H9 (cell line): ENCODE data around the gene CREB1. TPM values are rescaled to one million over a fixed set of nuclear protein-coding genes. Genes with fewer than 3 reads are reported as not detected.

Source experiments
- DNase-seq: peaks from one replicate; pipeline ENCODE4 v3.0.0-alpha.2; 2017
- H2AFZ ChIP-seq: one replicate; pipeline ENCODE4 v1.6.1; 2013; ENCODE audit warnings: mild to moderate bottlenecking, low read length, control low read depth, moderate library complexity
- H2AK5ac ChIP-seq: 2 replicates; pipeline ENCODE4 v1.6.1; 2013; ENCODE audit warnings: low read length, control low read depth, mixed read lengths; ENCODE audit not compliant: insufficient read length
- H2BK120ac ChIP-seq: one replicate; pipeline ENCODE4 v1.6.1; 2013; ENCODE audit warnings: low read depth, mild to moderate bottlenecking, low read length, control low read depth, inconsistent platforms; ENCODE audit not compliant: poor library complexity, severe bottlenecking
- H2BK12ac ChIP-seq: 2 replicates; pipeline ENCODE4 v1.6.1; 2013; ENCODE audit warnings: low read length, control low read depth, mixed read lengths, low read depth; ENCODE audit not compliant: insufficient read length
- H2BK15ac ChIP-seq: 2 replicates; pipeline ENCODE4 v1.6.1; 2013; ENCODE audit warnings: low read depth, low read length, control low read depth
- H2BK20ac ChIP-seq: one replicate; pipeline ENCODE4 v1.6.1; 2013; ENCODE audit warnings: low read depth, mild to moderate bottlenecking, low read length, control low read depth, inconsistent platforms; ENCODE audit not compliant: poor library complexity, severe bottlenecking
- H2BK5ac ChIP-seq: 2 replicates; pipeline ENCODE4 v1.6.1; 2013; ENCODE audit warnings: low read length, control low read depth, mixed read lengths; ENCODE audit not compliant: insufficient read length
- H3K14ac ChIP-seq: 2 replicates; pipeline ENCODE4 v1.6.1; 2013; ENCODE audit warnings: low read length, control low read depth; ENCODE audit not compliant: insufficient read depth
- H3K18ac ChIP-seq: 2 replicates; pipeline ENCODE4 v1.6.1; 2013; ENCODE audit warnings: low read depth, mild to moderate bottlenecking, mixed read lengths, low read length, control low read depth; ENCODE audit not compliant: insufficient read length
- H3K23ac ChIP-seq: 2 replicates; pipeline ENCODE4 v1.6.1; 2013; ENCODE audit warnings: low read length, control low read depth, mixed read lengths, low read depth; ENCODE audit not compliant: insufficient read length
- H3K23me2 ChIP-seq: 2 replicates; pipeline ENCODE4 v1.6.1; 2013; ENCODE audit warnings: low read depth, mild to moderate bottlenecking, mixed read lengths, low read length, control low read depth; ENCODE audit not compliant: insufficient read length, poor library complexity, severe bottlenecking
- H3K27ac ChIP-seq: 2 replicates; pipeline ENCODE4 v1.5.1; 2013; ENCODE audit warnings: low read length, control low read depth, mixed read lengths, low read depth; ENCODE audit not compliant: insufficient read length
- H3K27me3 ChIP-seq: 2 replicates; pipeline ENCODE4 v1.6.1; 2013; ENCODE audit warnings: low read length, control low read depth, inconsistent platforms; ENCODE audit not compliant: insufficient read depth
- H3K4ac ChIP-seq: 2 replicates; pipeline ENCODE4 v1.6.1; 2013; ENCODE audit warnings: low read depth, mild to moderate bottlenecking, control low read depth, inconsistent platforms, low read length, moderate library complexity
- H3K4me1 ChIP-seq: 2 replicates; pipeline ENCODE4 v1.6.1; 2013; ENCODE audit warnings: low read length, control low read depth, inconsistent platforms; ENCODE audit not compliant: insufficient read depth
- H3K4me2 ChIP-seq: 2 replicates; pipeline ENCODE4 v1.6.1; 2013; ENCODE audit warnings: low read length, control low read depth, mixed read lengths; ENCODE audit not compliant: insufficient read length, insufficient read depth
- H3K56ac ChIP-seq: 2 replicates; pipeline ENCODE4 v1.6.1; 2013; ENCODE audit warnings: low read depth, mild to moderate bottlenecking, mixed read lengths, low read length, control low read depth; ENCODE audit not compliant: insufficient read length
- H3K79me1 ChIP-seq: 2 replicates; pipeline ENCODE4 v1.6.1; 2013; ENCODE audit warnings: low read depth, mild to moderate bottlenecking, moderate library complexity, low read length, control low read depth, inconsistent platforms; ENCODE audit not compliant: insufficient read depth, poor library complexity, severe bottlenecking
- H3K79me2 ChIP-seq: 2 replicates; pipeline ENCODE4 v1.6.1; 2013; ENCODE audit warnings: low read length, control low read depth, inconsistent platforms; ENCODE audit not compliant: insufficient read depth
- H3K9ac ChIP-seq: 2 replicates; pipeline ENCODE4 v1.6.1; 2013; ENCODE audit warnings: low read length, control low read depth, mixed read lengths; ENCODE audit not compliant: insufficient read length; ENCODE audit errors: extremely low read depth
- H3K9me3 ChIP-seq: one replicate; pipeline ENCODE4 v1.6.1; 2013; ENCODE audit warnings: low read depth, low read length, inconsistent platforms; ENCODE audit not compliant: control insufficient read depth
- H3T11ph ChIP-seq: one replicate; pipeline ENCODE4 v1.6.1; 2013; ENCODE audit warnings: mild to moderate bottlenecking, low read length, control low read depth, inconsistent platforms
- H4K20me1 ChIP-seq: one replicate; pipeline ENCODE4 v1.6.1; 2013; ENCODE audit not compliant: control insufficient read depth, insufficient read length, insufficient read depth
- H4K5ac ChIP-seq: 2 replicates; pipeline ENCODE4 v1.6.1; 2013; ENCODE audit warnings: low read depth, mild to moderate bottlenecking, mixed read lengths, low read length, control low read depth; ENCODE audit not compliant: insufficient read length
- H4K8ac ChIP-seq: replicated peaks from 2 replicates; pipeline ENCODE4 v1.6.1; 2013; ENCODE audit warnings: low read length, control low read depth, mixed read lengths, low read depth; ENCODE audit not compliant: insufficient read length
- H4K91ac ChIP-seq: 2 replicates; pipeline ENCODE4 v1.6.1; 2013; ENCODE audit warnings: low read depth, mild to moderate bottlenecking, moderate library complexity, mixed read lengths, low read length, control low read depth; ENCODE audit not compliant: insufficient read length
- H3K27ac Mint-ChIP-seq, 3 experiments: 2 replicates in 2 of 3; 3 replicates in 1 of 3; pipeline ENCODE4 v1.8.0; 2020 to 2021; ENCODE audit warnings: mixed read lengths in 3 of 3, mild to moderate bottlenecking in 1 of 3, moderate library complexity in 1 of 3
- H3K27me3 Mint-ChIP-seq: 2 replicates; pipeline ENCODE4 v1.8.0; 2021; ENCODE audit warnings: low read depth, mild to moderate bottlenecking, moderate library complexity, mixed read lengths
- H3K36me3 Mint-ChIP-seq, 3 experiments: 2 replicates in 2 of 3; 3 replicates in 1 of 3; pipeline ENCODE4 v1.8.0; 2020 to 2021; ENCODE audit warnings: low read depth in 3 of 3, mixed read lengths in 3 of 3; ENCODE audit not compliant: insufficient read depth in 1 of 3
- H3K4me1 Mint-ChIP-seq, 2 experiments: 2 replicates each; pipeline ENCODE4 v1.8.0; 2020; ENCODE audit warnings: mixed read lengths in 2 of 2
- H3K4me3 Mint-ChIP-seq, 2 experiments: 2 replicates in 1 of 2; 3 replicates in 1 of 2; pipeline ENCODE4 v1.8.0; 2020 to 2021; ENCODE audit warnings: mild to moderate bottlenecking in 2 of 2, mixed read lengths in 2 of 2, moderate library complexity in 1 of 2
- H3K9me3 Mint-ChIP-seq, 2 experiments: 2 replicates in 1 of 2; 3 replicates in 1 of 2; pipeline ENCODE4 v1.8.0; 2020; ENCODE audit warnings: mild to moderate bottlenecking in 2 of 2, mixed read lengths in 2 of 2, moderate library complexity in 1 of 2
- CTCF ChIP-seq: fragments of 200-600 bp; sonication (generic); conservative IDR thresholded peaks from 3 replicates; pipeline ENCODE4 v1.8.0; 2021; ENCODE audit warnings: antibody characterized with exemption, mild to moderate bottlenecking
- WGBS: extraction: QIAGEN DNeasy Blood & Tissue Kit; methylation state at CpG from one replicate; pipeline ENCODE4 v1.1.7; 2013; ENCODE audit warnings: missing lambda C conversion rate, low lambda C conversion rate, mixed read lengths; ENCODE audit not compliant: insufficient read length; ENCODE audit errors: extremely low coverage; 5-methylcytosine and 5-hydroxymethylcytosine counted together
- total RNA-seq: library from RNA; stranded (reverse); gene quantifications from 2 replicates; pipeline ENCODE4 v1.2.1, GENCODE V29; 2021

CREB1 gene
- total RNA-seq, 1 experiment from 2014 or later, result 103 TPM

GRCh38 chr2:207515671-207516070 is 14.1 kb upstream of the CREB1 start:
- peaks cover 0 to 4% of the 10 kb centered on the region in 2 experiments; a peak in 1 of 4 replicates for H3K4me1 Mint-ChIP-seq
- no peak overlapping the region for H3T11ph ChIP-seq
- H2AK5ac ChIP-seq, result no peak overlapping the region
- H3K79me2 ChIP-seq, result no peaks in the 10 kb centered on the region
- H4K8ac ChIP-seq, result no peak overlapping the region
- no peaks in the 10 kb centered on the region for H3K27me3 ChIP-seq
- no peaks in the 10 kb centered on the region for H3K79me1 ChIP-seq
- H3K9me3 ChIP-seq, result no peaks in the 10 kb centered on the region
- H3K23ac ChIP-seq, result no peak overlapping the region
- no peak overlapping the region for H2BK20ac ChIP-seq
- no peak overlapping the region for H2AFZ ChIP-seq
- no peak overlapping the region for H3K56ac ChIP-seq
- no peak overlapping the region for H3K4me3 Mint-ChIP-seq
- no peak overlapping the region for H3K27ac Mint-ChIP-seq
- H3K4ac ChIP-seq, result no peak overlapping the region
- peaks cover 6% of the 10 kb centered on the region in 3 experiments; a peak in 4 of 7 replicates for H3K36me3 Mint-ChIP-seq
- H4K20me1 ChIP-seq, result no peaks in the 10 kb centered on the region
- no peak overlapping the region for H3K27ac ChIP-seq
- H4K91ac ChIP-seq, result no peak overlapping the region
- no peak for DNase-seq
- no peaks in the 10 kb centered on the region for H3K4me1 ChIP-seq
- no peak overlapping the region for H2BK120ac ChIP-seq
- peaks cover 4 to 6% of the 10 kb centered on the region in 2 experiments; a peak in 4 of 5 replicates for H3K9me3 Mint-ChIP-seq
- H3K14ac ChIP-seq, result no peak overlapping the region
- no peak for TF ChIP-seq CTCF
- no peak overlapping the region for H3K9ac ChIP-seq
- peaks cover 4% of the 10 kb centered on the region; the same call in 1 of the 2 replicates for H3K27me3 Mint-ChIP-seq
- no peaks in the 10 kb centered on the region for H3K23me2 ChIP-seq
- no peak overlapping the region for H4K5ac ChIP-seq
- H3K4me2 ChIP-seq, result no peak overlapping the region
- WGBS, result no CpG with 5 or more reads among the region's 3 CpGs
- no peak overlapping the region for H2BK12ac ChIP-seq
- H3K18ac ChIP-seq, result no peak overlapping the region
- H2BK15ac ChIP-seq, result no peak overlapping the region
- H2BK5ac ChIP-seq, result no peak overlapping the region
